ENCODE measurements around the gene DAB2IP. TPM values are rescaled to one million over a fixed set of nuclear protein-coding genes. Genes with fewer than 3 reads are reported as not detected.

The DAB2IP gene
- total RNA-seq, 1 experiment from 2014 or later: 52.6 TPM

- TF ChIP-seq ZNF512 (CRISPR knock-in tag; IDR thresholded peaks at IDR 0.05; ENCODE audit: borderline replicate concordance): no peak
- no peak for TF ChIP-seq E2F1 (CRISPR knock-in tag; IDR thresholded peaks at IDR 0.05)
- TF ChIP-seq USF1 (CRISPR knock-in tag; IDR thresholded peaks at IDR 0.05): no peak
- TF ChIP-seq TEAD1 (CRISPR knock-in tag; IDR thresholded peaks at IDR 0.05): no peak
- no peak for TF ChIP-seq ZNF423 (CRISPR knock-in tag; IDR thresholded peaks at IDR 0.05)
- no peak for TF ChIP-seq MYBL2 (CRISPR knock-in tag; IDR thresholded peaks at IDR 0.05)
- TF ChIP-seq PREB (CRISPR knock-in tag; IDR thresholded peaks at IDR 0.05; ENCODE audit: borderline replicate concordance): no peak
These were observed 124.7 kb downstream of the DAB2IP start (continued) for GRCh38 chr9:121776001-121776738.

GRCh38 chr9:121776739-121777637, 125.6 kb downstream of the DAB2IP start:
- peaks cover 6% of the 10 kb centered on the region; the same call in 1 of the 2 replicates for H3K4me1 Mint-ChIP-seq
- ChIA-PET CTCF (no interaction called here), POLR2A (interaction anchor here (0.6 kb wide), 1 partner anchor 262 kb away, joined by 3 read pairs; no protein-coding TSS in a partner anchor)
- H3K27ac Mint-ChIP-seq: no peak overlapping the region
- TF ChIP-seq NFE2L1 (CRISPR knock-in tag; IDR thresholded peaks at IDR 0.05) (no peak), ZNF396 (CRISPR knock-in tag; IDR thresholded peaks at IDR 0.05; ENCODE audit: borderline replicate concordance) (no peak), CREM (CRISPR knock-in tag; IDR thresholded peaks at IDR 0.05) (no peak), RELA (CRISPR knock-in tag; IDR thresholded peaks at IDR 0.05; ENCODE audit: borderline replicate concordance) (no peak), IRF2 (CRISPR knock-in tag; IDR thresholded peaks at IDR 0.05; ENCODE audit: borderline replicate concordance, low read depth) (no peak), FOXP4 (CRISPR knock-in tag; IDR thresholded peaks at IDR 0.05) (no peak), GRHL2 (CRISPR knock-in tag; IDR thresholded peaks at IDR 0.05; ENCODE audit: insufficient replicate concordance, severe bottlenecking) (no peak)
- no peaks in the 10 kb centered on the region for H3K9me3 Mint-ChIP-seq
- no peak overlapping the region for H3K4me3 Mint-ChIP-seq
- peaks cover 36% of the 10 kb centered on the region for H3K36me3 Mint-ChIP-seq
- ATAC-seq (no peak), DNase-seq (ENCODE audit: low spot score) (peak; percentile 3)
- H3K27me3 Mint-ChIP-seq (ENCODE audit: low read depth): no peaks in the 10 kb centered on the region
